Ammon's horn (tissue), 1 donor: ENCODE results near the gene MCM9.
A peak's percentile ranks its signal among the peaks of the same experiment; 100 is the strongest.

ENCODE experiments used
- DNase-seq: peaks from one replicate; pipeline ENCODE4 v3.0.0-alpha.2; 2016; ENCODE audit warnings: low spot score

Gene MCM9

GRCh38 chr6:118934461-118935330 lies at the start of gene MCM9:
Gene MCM9 (minus strand): TSS chr6:118935159. CDS start chr6:118931723, 3,436 bp downstream.
- peak; percentile 91 for DNase-seq

GRCh38 chr6:118984342-118984741 lies 49.4 kb upstream of the MCM9 start:
- no peak for DNase-seq

GRCh38 chr6:118982575-118982911 lies 47.6 kb upstream of the MCM9 start:
- DNase-seq, result no peak

- DNase-seq, result no peak
Observed at GRCh38 chr6:118981884-118982574, 47.1 kb upstream of the MCM9 start.

GRCh38 chr6:118980063-118980462 lies 45.1 kb upstream of the MCM9 start:
- DNase-seq, result no peak

GRCh38 chr6:118974790-118975189 lies 39.8 kb upstream of the MCM9 start:
- no peak for DNase-seq

- DNase-seq, result no peak
Observed at GRCh38 chr6:118971682-118972081, 36.7 kb upstream of the MCM9 start.

GRCh38 chr6:118970866-118971265 lies 35.9 kb upstream of the MCM9 start:
- DNase-seq, result no peak

- peak; percentile 28 for DNase-seq
Observed at GRCh38 chr6:118968416-118968815, 33.5 kb upstream of the MCM9 start.

GRCh38 chr6:118967239-118967638 lies 32.3 kb upstream of the MCM9 start:
- no peak for DNase-seq

GRCh38 chr6:118965843-118966370 lies 30.9 kb upstream of the MCM9 start:
- no peak for DNase-seq

- no peak for DNase-seq
Observed at GRCh38 chr6:118965371-118965770, 30.4 kb upstream of the MCM9 start.

- DNase-seq, result no peak
Observed at GRCh38 chr6:118963003-118963402, 28.0 kb upstream of the MCM9 start.

GRCh38 chr6:118959903-118960302 lies 24.9 kb upstream of the MCM9 start:
- DNase-seq, result no peak

GRCh38 chr6:118953391-118953790 lies 18.4 kb upstream of the MCM9 start:
- no peak for DNase-seq

GRCh38 chr6:118952683-118953082 lies 17.7 kb upstream of the MCM9 start:
- no peak for DNase-seq

GRCh38 chr6:118945217-118945616 lies 10.3 kb upstream of the MCM9 start:
- no peak for DNase-seq

GRCh38 chr6:118940770-118941169 lies 5.8 kb upstream of the MCM9 start:
- DNase-seq, result no peak

- peak; percentile 42 for DNase-seq
Observed at GRCh38 chr6:118939683-118940082, 4.7 kb upstream of the MCM9 start.

GRCh38 chr6:118935978-118936703 lies 1.2 kb upstream of the MCM9 start:
- DNase-seq, result no peak

- no peak for DNase-seq
Observed at GRCh38 chr6:118935331-118935668, 341 bp upstream of the MCM9 start.

GRCh38 chr6:118933855-118934460 lies 1.0 kb downstream of the MCM9 start:
- no peak for DNase-seq
